HepG2 (cell line): ENCODE results near the gene RASD1. TPM values are rescaled to one million over a fixed set of nuclear protein-coding genes. Genes with fewer than 3 reads are reported as not detected.

Experiments
- ATAC-seq: fragments of 200-7000 bp; cut with Tn5 transposase; 3 replicates; pipeline ENCODE4 v1.9.1; 2020; ENCODE audit warnings: mild to moderate bottlenecking, moderate library complexity
- BruUV-seq: library from RNA; stranded (reverse); fragments of 400-500 nt; replicated peaks from 2 replicates; lab custom pipeline; 2021; lab: Mats Ljungman, UMichigan
- CTCF ChIA-PET: fragments of 300-600 bp; formaldehyde crosslinking; extraction: SDS; loops from one replicate; lab custom pipeline; 2021; ENCODE audit warnings: low total read pairs, inconsistent platforms, low intra/inter-chr PET ratio; lab: Yijun Ruan, JAX
- POLR2A ChIA-PET: fragments of 350-600 bp; sonication (Branson Sonifier 250); formaldehyde crosslinking; loops from one replicate; lab custom pipeline; 2020; ENCODE audit warnings: antibody characterized with exemption, inconsistent platforms; lab: Yijun Ruan, JAX
- DNase-seq: peaks from one replicate; pipeline ENCODE4 v3.0.0-alpha.2; 2015; ENCODE audit warnings: low spot score
- FAIRE-seq: peaks from 3 replicates; lab custom pipeline; 2011; peaks lifted over from hg19 to GRCh38; lab: Jason Lieb, UNC
- H2AFZ ChIP-seq: one replicate; pipeline ENCODE4 v1.6.1; 2011; ENCODE audit warnings: low read length, inconsistent platforms
- H3K27ac ChIP-seq: fragments of 300-600 bp; 3 replicates; pipeline ENCODE4 v1.8.0; 2011; ENCODE audit warnings: mixed run types, mild to moderate bottlenecking, mixed read lengths, low read length, inconsistent platforms; ENCODE audit not compliant: insufficient read depth; ENCODE audit errors: extremely low read length
- H3K27me3 ChIP-seq, 2 experiments: fragments of 200-600 bp in 1 of 2; 2 replicates in 1 of 2; 3 replicates in 1 of 2; pipeline versions ENCODE4 v1.6.0 to v1.8.0; 2011; ENCODE audit warnings: low read length in 2 of 2, mild to moderate bottlenecking in 2 of 2, moderate library complexity in 2 of 2, inconsistent platforms in 1 of 2; ENCODE audit not compliant: insufficient read depth in 2 of 2, control insufficient read depth in 1 of 2
- H3K36me3 ChIP-seq, 2 experiments: fragments of 200-600 bp in 1 of 2; replicated peaks in 1 of 2; 2 replicates in 1 of 2; 3 replicates in 1 of 2; pipeline versions ENCODE4 v1.5.1 to v1.8.0; 2011; ENCODE audit warnings: low read length in 2 of 2, inconsistent platforms in 1 of 2; ENCODE audit not compliant: insufficient read depth in 2 of 2, control insufficient read depth in 1 of 2
- H3K4me1 ChIP-seq: 2 replicates; pipeline ENCODE4 v1.5.1; 2012; ENCODE audit warnings: low read length, inconsistent platforms; ENCODE audit not compliant: insufficient read depth
- H3K4me2 ChIP-seq: 2 replicates; pipeline ENCODE4 v1.6.0; 2011; ENCODE audit warnings: low read depth, low read length, inconsistent platforms
- H3K4me3 ChIP-seq, 3 experiments: fragments of 200-600 bp in 1 of 3; sonication (generic), shearing (Covaris generic) in 1 of 3; replicated peaks in 1 of 3; 2 replicates each; pipeline ENCODE4 v1.5.1; 2011 to 2016; ENCODE audit warnings: low read length in 3 of 3, inconsistent platforms in 2 of 3, low read depth in 2 of 3, mild to moderate bottlenecking in 2 of 3, control low read depth in 1 of 3, mixed read lengths in 1 of 3; ENCODE audit not compliant: insufficient read depth in 1 of 3
- H3K79me2 ChIP-seq: one replicate; pipeline ENCODE4 v1.6.1; 2011; ENCODE audit warnings: low read length, inconsistent platforms; ENCODE audit not compliant: insufficient read depth
- H3K9ac ChIP-seq: 2 replicates; pipeline ENCODE4 v1.6.0; 2011; ENCODE audit warnings: mild to moderate bottlenecking, low read depth, low read length, inconsistent platforms; ENCODE audit not compliant: insufficient read depth
- H3K9me3 ChIP-seq: 2 replicates; pipeline ENCODE4 v1.5.1; 2012; ENCODE audit warnings: mild to moderate bottlenecking, low read length
- H4K20me1 ChIP-seq: 2 replicates; pipeline ENCODE4 v1.6.0; 2011; ENCODE audit warnings: inconsistent platforms, mild to moderate bottlenecking, low read length, moderate library complexity; ENCODE audit not compliant: insufficient read depth
- AGO2 ChIP-seq: fragments of 200-400 bp; formaldehyde crosslinking; optimal IDR thresholded peaks from 2 replicates; pipeline ENCODE3; 2017; ENCODE audit warnings: mild to moderate bottlenecking, low read depth, low read length, moderate library complexity
- MED13 ChIP-seq: sonication (generic); formaldehyde crosslinking; IDR thresholded peaks from 2 replicates; pipeline ENCODE4 v1.5.0; 2020; ENCODE audit warnings: missing genetic modification reagents
- NFYB ChIP-seq: sonication (generic); formaldehyde crosslinking; IDR thresholded peaks from 2 replicates; pipeline ENCODE4 v1.4.0; 2020; ENCODE audit warnings: missing genetic modification reagents
- NR2F2 ChIP-seq: IDR thresholded peaks from 2 replicates; pipeline ENCODE4 v1.6.1; 2012; ENCODE audit warnings: low read depth, inconsistent platforms, borderline replicate concordance
- NR2F6 ChIP-seq, 2 experiments: IDR thresholded peaks; 2 replicates each; pipeline ENCODE4 v1.6.1; 2016; ENCODE audit warnings: antibody characterized with exemption in 1 of 2, mild to moderate bottlenecking in 1 of 2
- PITX1 ChIP-seq: sonication (generic); formaldehyde crosslinking; IDR thresholded peaks from 2 replicates; pipeline ENCODE4 v1.5.1; 2020; ENCODE audit warnings: mild to moderate bottlenecking, missing genetic modification reagents
- SMARCC2 ChIP-seq: fragments of 450-650 bp; IDR thresholded peaks from 2 replicates; pipeline ENCODE4 v1.6.1; 2017; ENCODE audit warnings: antibody characterized with exemption, mild to moderate bottlenecking
- ZBTB20 ChIP-seq: sonication (generic); formaldehyde crosslinking; IDR thresholded peaks from 2 replicates; pipeline ENCODE4 v1.8.1; 2023; ENCODE audit warnings: missing genetic modification reagents, low read depth, mild to moderate bottlenecking, borderline replicate concordance
- ZNF713 ChIP-seq: sonication (generic); formaldehyde crosslinking; IDR thresholded peaks from 2 replicates; pipeline ENCODE4 v1.4.0; 2020; ENCODE audit warnings: mild to moderate bottlenecking, missing genetic modification reagents
- whole genome bisulfite sequencing: methylation state at CpG from one replicate; pipeline ENCODE4 v1.1.6; 2017; ENCODE audit warnings: low lambda C conversion rate; 5-methylcytosine and 5-hydroxymethylcytosine counted together
- in situ Hi-C: cut with HindIII; loops from 2 replicates; pipeline ENCODE4 v1.10.0; 2017; ENCODE audit warnings: low pct_unique_long_range_greater_than_20kb; ENCODE audit not compliant: extremely low pct_ligation_motif_present
- intact Hi-C: fragments of 100-400 bp; cut with micrococcal nuclease; formaldehyde crosslinking; loops from one replicate; pipeline ENCODE4 v1.10.0; 2022; ENCODE audit not compliant: unreplicated experiment
- polyA plus RNA-seq, 8 experiments: library from polyadenylated mRNA; depleted of rRNA in 3 of 8; stranded (reverse) in 7 of 8; unstranded in 1 of 8; fragments of >200 nt; fragmentation: Illumina TruSeq in 4 of 8; extraction: Trizol in 4 of 8; gene quantifications; 2 replicates each; pipeline versions ENCODE4 v1.2.1 to v1.2.3, GENCODE V29; 2011 to 2016; ENCODE audit warnings: low read depth in 4 of 8, missing spikeins in 1 of 8, mixed read lengths in 1 of 8; ENCODE audit not compliant: insufficient read depth in 1 of 8
- total RNA-seq, 5 experiments: library from RNA; depleted of rRNA; stranded (reverse); fragments of >200 nt; fragmentation: Illumina TruSeq; extraction: Trizol; gene quantifications; 2 replicates each; pipeline ENCODE4 v1.2.3, GENCODE V29; 2016; ENCODE audit warnings: low read depth in 1 of 5
- TF ChIP-seq, protein P1 (sequence below): sonication (generic); formaldehyde crosslinking; IDR thresholded peaks from 2 replicates; pipeline ENCODE4 v1.5.1; 2020; ENCODE audit warnings: missing genetic modification reagents, mild to moderate bottlenecking, borderline replicate concordance
- TF ChIP-seq, protein P2 (sequence below): sonication (generic); formaldehyde crosslinking; IDR thresholded peaks from one replicate; pipeline ENCODE4 v1.5.1; 2020; ENCODE audit warnings: mild to moderate bottlenecking, missing genetic modification reagents; ENCODE audit errors: not compliant biosample characterization

Gene RASD1
- total and polyA plus RNA-seq, 2 of the 13 experiments (the other 11 are each of a cell fraction or from before 2014, with no cell fraction given), result 1.6 to 4.2 TPM

DNA sequence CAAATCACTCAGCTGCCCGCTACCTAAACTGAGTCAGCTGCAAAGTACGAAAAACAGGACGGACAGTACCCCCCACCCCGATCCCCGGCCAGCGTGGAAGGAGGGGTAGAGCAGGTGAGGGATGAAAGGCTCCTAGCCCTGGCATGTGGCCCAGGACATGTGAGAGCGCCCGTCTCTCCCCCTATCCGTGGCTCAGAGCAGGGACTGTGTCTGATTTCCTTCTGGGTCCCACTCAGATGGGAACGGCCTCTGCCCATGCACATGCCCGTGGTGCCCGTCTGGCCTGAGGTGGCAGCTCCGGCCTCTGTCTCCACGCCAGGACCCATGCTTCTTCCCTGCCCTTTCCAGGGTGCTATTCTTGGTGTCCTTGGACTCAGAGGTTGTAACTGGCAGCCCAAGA is 30.2 kb upstream of the RASD1 start:
- intact Hi-C loops (no loop called here), in situ Hi-C loops (no loop called here)
- Histone ChIP-seq H3K4me1 (peaks cover 18% of the 10 kb centered on the region), H4K20me1 (peaks cover 20% of the 10 kb centered on the region; the same call in 1 of the 2 replicates), H3K4me3 (no peak overlapping the region), H3K4me2 (no peak overlapping the region), H3K9me3 (no peaks in the 10 kb centered on the region), H3K36me3 (no peaks in the 10 kb centered on the region), H3K27me3 (no peaks in the 10 kb centered on the region), H3K9ac (no peak overlapping the region), H2AFZ (no peak overlapping the region), H3K27ac (no peak overlapping the region), H3K79me2 (no peaks in the 10 kb centered on the region)
- ChIA-PET POLR2A (interaction anchor here (0.8 kb wide), 1 partner anchor 30 kb away, joined by 3 read pairs; the partner anchor contains the start of gene RASD1), CTCF (no interaction called here)
- FAIRE-seq, result no peak
- no peak for ATAC-seq
- DNase-seq, result no peak
- 95% methylated on average over 11 of the region's 14 CpGs for WGBS
- no TSS peak for BruUV-seq
- TF ChIP-seq NR2F2 (no peak), ZBTB20 (no peak), MED13 (CRISPR knock-in tag) (no peak), NR2F6 (IDR thresholded peaks at IDR 0.05) (no peak), NR2F6 (CRISPR knock-in tag; IDR thresholded peaks at IDR 0.05) (no peak), AGO2 (no peak), PITX1 (CRISPR knock-in tag) (no peak), SMARCC2 (no peak), ZNF713 (CRISPR knock-in tag) (no peak), NFYB (CRISPR knock-in tag) (no peak)
- TF ChIP-seq, protein P1, sequence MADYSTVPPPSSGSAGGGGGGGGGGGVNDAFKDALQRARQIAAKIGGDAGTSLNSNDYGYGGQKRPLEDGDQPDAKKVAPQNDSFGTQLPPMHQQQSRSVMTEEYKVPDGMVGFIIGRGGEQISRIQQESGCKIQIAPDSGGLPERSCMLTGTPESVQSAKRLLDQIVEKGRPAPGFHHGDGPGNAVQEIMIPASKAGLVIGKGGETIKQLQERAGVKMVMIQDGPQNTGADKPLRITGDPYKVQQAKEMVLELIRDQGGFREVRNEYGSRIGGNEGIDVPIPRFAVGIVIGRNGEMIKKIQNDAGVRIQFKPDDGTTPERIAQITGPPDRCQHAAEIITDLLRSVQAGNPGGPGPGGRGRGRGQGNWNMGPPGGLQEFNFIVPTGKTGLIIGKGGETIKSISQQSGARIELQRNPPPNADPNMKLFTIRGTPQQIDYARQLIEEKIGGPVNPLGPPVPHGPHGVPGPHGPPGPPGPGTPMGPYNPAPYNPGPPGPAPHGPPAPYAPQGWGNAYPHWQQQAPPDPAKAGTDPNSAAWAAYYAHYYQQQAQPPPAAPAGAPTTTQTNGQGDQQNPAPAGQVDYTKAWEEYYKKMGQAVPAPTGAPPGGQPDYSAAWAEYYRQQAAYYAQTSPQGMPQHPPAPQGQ (CRISPR knock-in tag), result no peak
- TF ChIP-seq, protein P2, sequence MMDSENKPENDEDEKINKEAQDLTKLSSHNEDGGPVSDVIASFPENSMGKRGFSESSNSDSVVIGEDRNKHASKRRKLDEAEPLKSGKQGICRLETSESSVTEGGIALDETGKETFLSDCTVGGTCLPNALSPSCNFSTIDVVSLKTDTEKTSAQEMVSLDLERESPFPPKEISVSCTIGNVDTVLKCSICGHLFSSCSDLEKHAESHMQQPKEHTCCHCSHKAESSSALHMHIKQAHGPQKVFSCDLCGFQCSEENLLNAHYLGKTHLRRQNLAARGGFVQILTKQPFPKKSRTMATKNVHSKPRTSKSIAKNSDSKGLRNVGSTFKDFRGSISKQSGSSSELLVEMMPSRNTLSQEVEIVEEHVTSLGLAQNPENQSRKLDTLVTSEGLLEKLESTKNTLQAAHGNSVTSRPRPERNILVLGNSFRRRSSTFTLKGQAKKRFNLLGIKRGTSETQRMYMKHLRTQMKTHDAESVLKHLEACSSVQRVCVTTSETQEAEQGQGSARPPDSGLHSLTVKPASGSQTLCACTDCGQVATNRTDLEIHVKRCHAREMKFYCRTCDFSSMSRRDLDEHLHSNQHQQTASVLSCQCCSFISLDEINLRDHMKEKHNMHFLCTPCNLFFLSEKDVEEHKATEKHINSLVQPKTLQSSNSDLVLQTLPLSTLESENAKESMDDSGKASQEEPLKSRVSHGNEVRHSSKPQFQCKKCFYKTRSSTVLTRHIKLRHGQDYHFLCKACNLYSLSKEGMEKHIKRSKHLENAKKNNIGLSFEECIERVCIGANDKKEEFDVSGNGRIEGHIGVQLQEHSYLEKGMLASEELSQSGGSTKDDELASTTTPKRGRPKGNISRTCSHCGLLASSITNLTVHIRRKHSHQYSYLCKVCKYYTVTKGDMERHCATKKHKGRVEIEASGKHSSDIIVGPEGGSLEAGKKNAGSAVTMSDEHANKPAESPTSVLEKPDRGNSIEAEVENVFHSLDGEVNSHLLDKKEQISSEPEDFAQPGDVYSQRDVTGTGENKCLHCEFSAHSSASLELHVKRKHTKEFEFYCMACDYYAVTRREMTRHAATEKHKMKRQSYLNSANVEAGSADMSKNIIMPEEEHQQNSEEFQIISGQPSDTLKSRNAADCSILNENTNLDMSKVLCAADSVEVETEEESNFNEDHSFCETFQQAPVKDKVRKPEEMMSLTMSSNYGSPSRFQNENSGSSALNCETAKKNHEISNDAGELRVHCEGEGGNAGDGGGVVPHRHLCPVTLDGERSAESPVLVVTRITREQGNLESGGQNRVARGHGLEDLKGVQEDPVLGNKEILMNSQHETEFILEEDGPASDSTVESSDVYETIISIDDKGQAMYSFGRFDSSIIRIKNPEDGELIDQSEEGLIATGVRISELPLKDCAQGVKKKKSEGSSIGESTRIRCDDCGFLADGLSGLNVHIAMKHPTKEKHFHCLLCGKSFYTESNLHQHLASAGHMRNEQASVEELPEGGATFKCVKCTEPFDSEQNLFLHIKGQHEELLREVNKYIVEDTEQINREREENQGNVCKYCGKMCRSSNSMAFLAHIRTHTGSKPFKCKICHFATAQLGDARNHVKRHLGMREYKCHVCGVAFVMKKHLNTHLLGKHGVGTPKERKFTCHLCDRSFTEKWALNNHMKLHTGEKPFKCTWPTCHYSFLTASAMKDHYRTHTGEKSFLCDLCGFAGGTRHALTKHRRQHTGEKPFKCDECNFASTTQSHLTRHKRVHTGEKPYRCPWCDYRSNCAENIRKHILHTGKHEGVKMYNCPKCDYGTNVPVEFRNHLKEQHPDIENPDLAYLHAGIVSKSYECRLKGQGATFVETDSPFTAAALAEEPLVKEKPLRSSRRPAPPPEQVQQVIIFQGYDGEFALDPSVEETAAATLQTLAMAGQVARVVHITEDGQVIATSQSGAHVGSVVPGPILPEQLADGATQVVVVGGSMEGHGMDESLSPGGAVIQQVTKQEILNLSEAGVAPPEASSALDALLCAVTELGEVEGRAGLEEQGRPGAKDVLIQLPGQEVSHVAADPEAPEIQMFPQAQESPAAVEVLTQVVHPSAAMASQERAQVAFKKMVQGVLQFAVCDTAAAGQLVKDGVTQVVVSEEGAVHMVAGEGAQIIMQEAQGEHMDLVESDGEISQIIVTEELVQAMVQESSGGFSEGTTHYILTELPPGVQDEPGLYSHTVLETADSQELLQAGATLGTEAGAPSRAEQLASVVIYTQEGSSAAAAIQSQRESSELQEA, result no peak
